Non-pigmented ciliary epithelial cell (primary cell): ENCODE results near the gene SCGB1D1.
A peak's percentile ranks its signal among the peaks of the same experiment; 100 is the strongest.
"Not testable (repeated sequence)": the region's sequence is repeated elsewhere in the genome, so short reads cannot be mapped to it uniquely, and the experiment has no call there.

Experiments used
- DNase-seq: peaks from one replicate; pipeline ENCODE4 v3.0.0-alpha.2; 2010; ENCODE audit warnings: low read depth

SCGB1D1 gene

GRCh38 chr11:62166371-62166770 lies 23.6 kb upstream of the SCGB1D1 start:
- DNase-seq: no peak

DNA sequence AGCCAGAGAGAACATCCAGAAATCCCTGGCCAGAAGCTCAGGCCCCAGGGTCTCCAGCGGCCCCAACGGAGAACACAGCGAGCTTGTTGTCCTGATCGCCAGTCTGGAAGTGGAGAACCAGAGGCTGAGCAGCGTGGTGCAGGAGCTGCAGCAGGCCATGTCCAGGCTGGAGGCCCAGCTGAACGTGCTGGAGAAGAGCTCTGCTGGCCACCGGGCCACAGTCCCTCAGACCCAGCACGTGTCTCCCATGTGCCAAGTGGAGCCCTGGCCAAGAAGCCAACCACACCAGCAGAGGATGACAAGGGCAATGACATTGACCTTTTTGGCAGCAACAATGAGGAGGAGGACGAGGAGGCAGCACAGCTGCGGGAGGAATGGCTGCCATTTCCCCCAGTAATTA lies 20.6 kb upstream of the SCGB1D1 start:
- DNase-seq: no peak

GRCh38 chr11:62169935-62170334 lies 20.1 kb upstream of the SCGB1D1 start:
- no peak for DNase-seq

DNA sequence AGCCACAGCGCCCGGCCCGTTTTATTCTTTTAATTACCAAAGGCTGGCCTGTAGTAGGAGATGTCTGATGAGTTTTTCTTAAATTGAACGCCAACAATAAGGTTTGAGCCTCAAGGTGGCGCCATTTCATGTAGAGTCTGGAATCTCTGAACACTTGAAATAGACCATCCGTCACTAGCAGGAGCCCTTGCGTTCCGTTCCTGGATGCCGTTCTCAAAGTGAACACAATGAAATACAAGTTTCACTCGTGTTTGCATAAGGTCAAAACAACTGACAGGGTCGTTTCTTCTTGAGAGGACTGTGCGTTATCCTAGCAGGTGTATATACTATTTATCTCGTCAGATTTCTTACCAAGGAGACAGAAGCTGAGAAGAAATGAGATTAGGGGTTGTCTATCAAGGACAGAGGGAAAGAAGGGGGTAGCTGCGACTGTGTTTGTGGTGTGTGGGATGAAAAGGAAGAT lies 18.7 kb upstream of the SCGB1D1 start:
- peak; percentile 38 for DNase-seq

DNA sequence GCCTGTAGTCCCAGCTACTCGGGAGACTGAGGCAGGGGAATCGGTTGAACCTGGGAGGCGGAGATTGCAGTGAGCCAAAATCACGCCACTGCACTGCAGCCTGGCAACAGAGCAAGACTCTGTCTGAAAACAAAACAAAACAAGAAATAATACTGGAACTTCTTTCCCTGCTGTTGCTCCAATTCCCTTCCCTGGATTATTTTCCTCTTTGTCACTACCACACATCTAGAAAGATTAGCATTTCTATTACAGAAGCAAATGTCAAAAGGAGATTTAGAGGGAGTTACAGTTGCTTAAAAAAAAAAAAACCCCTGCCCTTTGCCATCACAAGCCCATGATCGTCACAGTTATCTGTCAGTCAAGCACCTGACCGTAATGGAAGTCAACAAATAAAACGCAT lies 17.7 kb upstream of the SCGB1D1 start:
- no peak for DNase-seq

- no peak for DNase-seq
Observed at GRCh38 chr11:62176766-62177165, 13.2 kb upstream of the SCGB1D1 start.

GRCh38 chr11:62179995-62180394 lies 10.0 kb upstream of the SCGB1D1 start:
- DNase-seq: no peak

DNA sequence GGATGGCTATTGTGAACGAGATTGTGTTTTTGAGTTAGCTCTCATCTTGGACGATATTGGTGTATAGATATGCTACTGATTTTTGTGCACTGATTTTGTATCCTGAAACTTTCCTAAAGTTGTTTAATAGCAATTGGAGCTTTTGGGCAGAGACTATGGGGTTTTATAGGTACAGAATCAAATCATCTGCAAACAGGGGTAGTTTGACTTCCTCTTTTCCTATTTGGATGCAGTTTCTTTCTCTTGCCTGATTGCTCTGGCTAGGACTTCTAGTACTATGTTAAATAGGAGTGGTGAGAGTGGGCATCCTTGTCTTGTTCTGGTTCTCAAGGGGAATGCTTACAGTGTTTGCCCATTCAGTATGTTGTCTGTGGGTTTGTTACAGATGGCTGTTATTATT lies 8.9 kb upstream of the SCGB1D1 start:
- DNase-seq: no peak

- DNase-seq: no peak
Observed at GRCh38 chr11:62182147-62182891, 7.7 kb upstream of the SCGB1D1 start.

- DNase-seq: no peak
Observed at GRCh38 chr11:62186195-62186594, 3.8 kb upstream of the SCGB1D1 start.

DNA sequence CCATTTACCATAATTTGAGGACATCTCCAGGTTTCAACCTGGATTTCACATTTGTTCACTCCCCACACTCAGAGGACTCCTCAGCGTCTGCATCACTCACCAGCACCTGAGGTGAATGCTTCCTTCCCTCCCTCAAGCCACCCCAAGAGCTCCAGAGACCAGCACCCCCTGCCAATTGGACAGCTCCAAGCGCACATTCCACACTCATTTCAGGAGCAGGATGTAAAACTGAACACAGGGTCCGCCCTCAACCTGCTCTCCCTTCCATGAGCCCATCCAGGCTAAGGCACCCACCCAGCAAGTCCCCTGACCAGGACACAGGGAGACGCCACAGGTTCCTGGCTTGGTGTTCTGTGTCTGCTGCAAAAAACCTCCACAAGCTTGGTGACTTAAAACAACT lies 3.9 kb downstream of the SCGB1D1 start:
- no peak for DNase-seq

GRCh38 chr11:62195010-62195409 lies 5.0 kb downstream of the SCGB1D1 start:
- not testable (repeated sequence) for DNase-seq

GRCh38 chr11:62195945-62196344 lies 5.9 kb downstream of the SCGB1D1 start:
- DNase-seq: no peak

GRCh38 chr11:62197400-62197799 lies 7.4 kb downstream of the SCGB1D1 start:
- not testable (repeated sequence) for DNase-seq

GRCh38 chr11:62201376-62201775 lies 11.4 kb downstream of the SCGB1D1 start:
- no peak for DNase-seq

GRCh38 chr11:62202910-62203309 lies 12.9 kb downstream of the SCGB1D1 start:
- no peak for DNase-seq

DNA sequence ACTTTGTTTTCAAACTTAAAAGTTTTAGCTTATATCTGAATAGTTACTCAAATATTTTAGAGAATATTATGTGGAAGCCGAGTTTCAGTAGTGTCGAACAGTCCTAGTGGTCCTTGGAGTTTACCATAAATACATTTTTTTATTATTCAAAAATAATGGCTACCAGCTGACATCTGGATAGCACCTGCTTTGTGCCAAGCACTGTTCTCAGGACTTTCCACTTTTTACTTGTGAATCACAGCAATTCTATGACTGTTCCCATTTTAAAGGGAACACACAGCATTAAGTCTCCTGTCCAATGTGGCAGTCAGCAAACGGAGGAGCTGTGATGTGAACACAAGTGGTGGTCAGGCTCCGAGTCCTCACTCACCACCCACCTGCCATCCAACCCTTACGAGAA lies 14.4 kb downstream of the SCGB1D1 start:
- DNase-seq: no peak

GRCh38 chr11:62205441-62205840 lies 15.4 kb downstream of the SCGB1D1 start:
- no peak for DNase-seq

DNA sequence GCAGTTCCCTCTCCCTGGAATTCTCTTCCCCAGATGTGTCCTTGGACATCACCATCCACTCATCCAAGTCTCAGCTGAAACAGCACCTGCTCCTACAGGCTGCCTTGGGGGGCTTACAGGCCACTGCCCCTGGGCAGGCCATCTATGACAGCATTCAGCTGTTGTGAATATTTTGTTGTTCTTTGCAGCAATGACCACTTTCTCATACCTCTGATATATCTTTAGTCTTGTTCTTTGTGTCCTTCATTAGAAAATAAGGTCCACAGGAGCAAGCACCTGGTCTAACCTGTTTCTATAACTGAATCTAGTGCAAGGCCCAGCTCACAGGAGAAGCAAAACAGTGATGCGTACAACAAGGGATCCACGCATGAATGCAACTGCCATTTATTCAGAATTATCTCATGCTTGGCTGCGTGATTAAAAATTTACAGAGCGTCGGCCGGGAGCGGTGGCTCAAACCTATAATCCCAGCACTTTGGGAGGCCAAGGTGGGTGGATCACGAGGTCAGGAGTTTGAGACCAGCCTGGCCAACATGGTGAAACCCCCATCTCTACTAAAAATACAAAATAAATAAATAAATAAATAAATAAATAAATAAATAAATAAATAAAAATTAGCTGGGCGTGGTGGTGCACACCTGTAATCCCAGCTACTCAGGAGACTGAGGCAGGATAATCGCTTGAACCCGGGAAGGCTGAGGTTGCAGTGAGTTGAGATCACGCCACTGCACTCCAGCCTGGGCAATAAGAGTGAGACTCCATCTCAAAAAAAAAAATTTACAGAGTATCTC lies 16.5 kb downstream of the SCGB1D1 start:
- not testable (repeated sequence) for DNase-seq

GRCh38 chr11:62208785-62209144 lies 18.7 kb downstream of the SCGB1D1 start:
- no peak for DNase-seq

- DNase-seq: no peak
Observed at GRCh38 chr11:62217191-62217748, 27.3 kb downstream of the SCGB1D1 start.

DNA sequence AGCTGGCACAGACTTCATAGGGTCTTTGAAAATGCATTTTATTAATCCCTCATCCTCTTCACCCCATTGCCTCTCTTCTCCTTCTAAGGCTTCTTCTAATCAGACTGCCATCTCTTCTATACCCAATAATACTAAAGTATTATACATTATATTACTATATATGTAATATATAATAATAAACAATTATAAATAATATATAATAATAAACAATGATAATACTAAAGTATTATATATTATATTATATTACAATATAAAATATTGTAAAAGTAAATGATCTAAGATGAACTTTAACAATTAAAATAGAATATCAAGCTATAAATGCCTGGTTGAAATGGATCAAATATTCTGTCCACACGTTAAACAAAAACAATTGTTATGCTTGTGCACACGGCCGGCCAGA lies 31.5 kb downstream of the SCGB1D1 start:
- DNase-seq: no peak

GRCh38 chr11:62223095-62223494 lies 33.1 kb downstream of the SCGB1D1 start:
- DNase-seq: no peak
